ENCODE results near the gene SMIM8.

DNA sequence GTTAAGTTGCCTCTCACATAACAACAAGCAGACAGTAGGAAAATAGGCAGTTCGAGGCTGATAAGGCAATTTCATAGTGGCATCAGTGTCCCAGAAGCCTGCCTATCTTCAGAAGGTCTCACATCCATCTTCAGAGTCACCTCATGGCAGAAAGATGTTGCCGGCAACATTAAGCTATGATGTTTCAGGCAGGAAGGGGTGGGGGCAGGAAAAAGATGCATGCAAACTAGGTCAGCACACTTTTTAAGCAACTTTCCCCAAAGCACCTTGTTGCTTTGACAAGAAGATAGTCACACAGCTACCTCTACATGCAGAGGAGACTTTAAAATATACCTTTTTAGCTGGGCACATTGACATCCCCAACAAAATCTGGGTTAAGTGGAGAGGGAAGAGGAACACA is 43.2 kb upstream of the SMIM8 start:
- no peak for TF ChIP-seq FOXK2 (IDR thresholded peaks at IDR 0.05)
- no peak for TF ChIP-seq SUZ12 (IDR thresholded peaks at IDR 0.05)
- TF ChIP-seq LEF1 (IDR thresholded peaks at IDR 0.05; ENCODE audit: borderline replicate concordance), result no peak
- TF ChIP-seq SP1 (IDR thresholded peaks at IDR 0.05), result no peak
- no peak for TF ChIP-seq FOXM1 (IDR thresholded peaks at IDR 0.05; ENCODE audit: borderline replicate concordance)
- TF ChIP-seq ELF4 (IDR thresholded peaks at IDR 0.05), result no peak

Measured in HEK293T (cell line).